NOMO-1 treated with dmso at 0.1 percent for 144 hours (cell line): ENCODE results near the gene HAGH.

Source experiments
- DNase-seq: peaks from one replicate; lab custom pipeline; 2025; ENCODE audit not compliant: unreplicated experiment; lab: John Stamatoyannopoulos, UW

HAGH gene

DNA sequence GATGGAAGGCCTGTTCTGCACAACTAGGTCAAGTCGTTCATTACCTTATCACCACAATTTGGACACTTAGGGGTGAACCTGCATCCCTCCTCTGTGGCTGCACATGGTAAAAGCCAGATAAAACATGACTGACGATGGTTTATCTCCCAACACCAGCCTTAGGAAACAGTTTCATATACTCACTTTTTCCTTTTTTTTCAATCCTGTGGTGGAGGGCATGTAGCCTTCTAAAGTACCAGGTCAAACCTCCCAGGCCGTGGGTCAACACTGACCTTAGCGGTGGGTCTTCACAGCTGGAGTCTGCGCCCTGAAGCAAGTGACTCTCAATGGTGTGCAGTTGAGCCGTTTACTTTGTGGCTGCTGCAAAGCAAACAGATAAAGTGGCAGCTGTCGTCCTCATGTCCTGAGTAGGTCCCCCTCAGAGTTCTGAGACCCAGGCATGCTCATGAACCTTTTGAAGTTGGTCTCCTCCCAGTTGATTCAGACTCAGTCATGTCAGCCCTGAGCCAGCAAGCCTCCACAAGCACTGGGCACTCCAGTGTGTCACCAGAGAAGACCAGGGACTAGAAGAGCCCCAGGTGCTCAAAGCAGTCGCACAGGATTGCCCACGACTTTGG lies 6.3 kb upstream of the HAGH start:
- no peak for DNase-seq

- no peak for DNase-seq
Measured at GRCh38 chr16:1831186-1832075, 4.8 kb upstream of the HAGH start.

GRCh38 chr16:1830213-1830612 lies 3.6 kb upstream of the HAGH start:
- no peak for DNase-seq

GRCh38 chr16:1828645-1829410 lies 2.2 kb upstream of the HAGH start:
- DNase-seq = no peak

DNA sequence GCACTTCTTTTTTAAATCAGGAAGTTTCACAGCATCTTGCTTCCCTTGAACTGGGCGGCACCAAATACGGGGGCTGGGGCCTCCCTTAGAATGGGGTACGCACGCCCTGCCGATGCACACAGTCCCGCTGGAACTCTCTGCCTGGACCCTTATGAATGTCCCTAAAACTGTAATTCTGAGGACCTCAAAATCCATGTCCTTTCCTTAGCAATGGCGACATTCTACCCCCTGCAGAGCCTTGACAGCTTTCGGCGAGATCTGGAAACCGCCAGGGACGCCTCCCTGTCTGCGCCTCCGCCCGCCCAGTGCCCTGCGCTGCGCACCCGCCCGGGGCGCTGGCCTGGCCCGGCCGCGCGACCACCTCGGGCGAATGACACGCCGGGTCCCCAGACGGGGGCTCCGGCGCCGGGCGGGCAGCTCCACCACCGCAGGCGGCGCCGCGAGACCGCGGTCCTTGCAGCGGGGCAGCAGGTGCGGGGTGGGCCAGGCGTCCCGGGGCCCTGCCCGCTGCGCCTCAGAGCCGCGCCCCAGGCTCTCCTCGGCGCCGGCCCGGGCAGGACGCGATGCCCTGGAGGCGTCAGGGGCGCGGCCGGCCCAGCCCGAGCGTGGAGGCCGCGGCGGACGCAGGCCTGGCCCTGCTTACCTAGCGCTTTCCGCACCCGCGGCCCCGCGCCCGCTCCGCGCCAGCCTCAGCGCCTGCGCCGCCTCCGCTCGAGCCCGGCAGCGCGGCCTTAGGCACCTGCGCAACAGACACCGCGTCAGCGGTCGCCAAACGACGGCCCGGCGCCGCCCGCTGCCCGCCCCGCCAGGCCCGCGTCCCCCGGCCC lies 548 bp downstream of the HAGH start:
- DNase-seq = no peak

DNA sequence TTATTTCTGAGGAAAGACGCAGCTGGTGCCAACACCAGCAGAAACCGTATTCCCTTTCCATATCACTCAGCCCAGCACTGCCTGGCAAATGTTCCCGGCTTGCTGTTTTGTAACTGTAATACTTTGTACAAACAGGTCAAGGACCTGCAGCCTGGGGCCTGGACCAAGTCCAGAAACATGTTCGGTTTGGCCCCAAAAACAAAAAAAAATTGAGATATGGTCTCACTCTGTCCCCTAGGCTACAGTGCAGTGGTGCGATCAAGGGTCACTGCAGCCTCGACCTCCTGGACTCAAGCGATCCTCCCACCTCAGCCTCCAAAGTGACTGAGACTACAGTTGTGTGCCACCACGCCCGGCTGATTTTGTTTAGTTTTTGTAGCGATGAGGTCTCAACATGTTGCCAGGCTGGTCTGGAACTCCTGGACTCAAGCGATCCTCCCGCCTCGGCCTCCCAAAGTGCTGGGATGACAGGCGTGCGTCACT lies 1.2 kb downstream of the HAGH start:
- DNase-seq = no peak

DNA sequence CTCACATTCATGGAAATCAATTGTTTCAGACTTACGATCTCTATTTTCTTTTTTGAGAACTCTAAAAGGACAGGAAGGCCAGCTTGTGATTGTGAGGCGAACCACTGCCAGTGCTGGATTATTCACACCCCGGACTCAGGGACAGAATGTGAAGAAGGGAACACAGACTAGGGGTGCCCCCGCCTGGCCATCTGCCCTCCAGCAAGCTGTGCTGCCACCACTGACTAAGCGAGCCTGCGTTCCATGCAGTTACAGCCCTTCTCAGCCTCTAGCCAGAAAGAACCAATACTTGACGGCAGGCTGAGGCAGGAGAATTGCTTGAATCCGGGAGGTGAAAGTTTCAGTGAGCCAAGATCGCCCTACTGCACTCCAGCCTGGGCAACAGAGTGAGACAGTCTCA lies 2.8 kb downstream of the HAGH start:
- no peak for DNase-seq

- no peak for DNase-seq
Measured at GRCh38 chr16:1822801-1823200, 3.8 kb downstream of the HAGH start.

- no peak for DNase-seq
Measured at GRCh38 chr16:1821861-1822611, 4.6 kb downstream of the HAGH start.

- DNase-seq = no peak
Measured at GRCh38 chr16:1820946-1821290, 5.7 kb downstream of the HAGH start.

DNA sequence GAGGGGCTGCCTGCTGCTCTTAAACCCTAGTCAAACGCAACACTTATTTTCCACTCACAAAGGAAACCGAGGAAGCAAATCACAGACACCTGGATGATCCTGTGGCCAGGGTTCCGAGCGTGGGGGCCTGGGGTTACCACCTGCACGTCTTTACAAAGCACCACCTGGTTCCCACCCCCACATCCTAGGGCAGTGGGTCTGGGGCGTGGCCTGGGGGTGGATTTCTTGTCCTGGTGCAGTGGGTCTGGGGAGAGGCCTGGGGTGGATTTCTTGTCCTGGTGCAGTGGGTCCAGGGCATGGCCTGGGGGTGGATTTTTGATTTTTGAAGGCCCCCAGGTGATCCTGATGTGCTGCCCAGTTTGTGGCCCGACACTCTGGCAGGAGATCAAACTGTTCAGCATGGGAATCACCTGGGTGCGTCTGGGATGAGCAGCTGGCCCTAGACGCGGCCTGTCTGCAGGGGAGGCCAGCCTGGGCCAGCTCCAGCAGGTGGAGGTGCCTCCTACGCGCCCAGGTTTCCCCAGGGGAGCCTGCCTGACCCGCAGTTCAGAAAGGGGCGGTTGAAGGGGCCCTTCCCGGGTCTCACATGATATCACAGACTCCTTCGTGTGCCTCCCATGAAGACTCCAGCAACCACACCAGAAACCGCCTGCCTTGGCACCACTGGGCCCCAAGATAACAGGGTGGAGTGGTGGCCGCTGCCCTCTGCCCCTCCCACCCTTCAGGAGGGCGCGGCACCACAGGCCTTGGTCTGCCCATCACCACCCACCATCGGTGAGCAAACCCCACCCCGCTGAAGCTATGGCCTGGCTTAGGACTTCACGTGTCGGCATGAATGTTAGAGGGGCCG lies 6.3 kb downstream of the HAGH start:
- DNase-seq = no peak

- DNase-seq = no peak
Measured at GRCh38 chr16:1819611-1820010, 7.0 kb downstream of the HAGH start.

GRCh38 chr16:1818873-1819525 lies 7.6 kb downstream of the HAGH start:
- no peak for DNase-seq

DNA sequence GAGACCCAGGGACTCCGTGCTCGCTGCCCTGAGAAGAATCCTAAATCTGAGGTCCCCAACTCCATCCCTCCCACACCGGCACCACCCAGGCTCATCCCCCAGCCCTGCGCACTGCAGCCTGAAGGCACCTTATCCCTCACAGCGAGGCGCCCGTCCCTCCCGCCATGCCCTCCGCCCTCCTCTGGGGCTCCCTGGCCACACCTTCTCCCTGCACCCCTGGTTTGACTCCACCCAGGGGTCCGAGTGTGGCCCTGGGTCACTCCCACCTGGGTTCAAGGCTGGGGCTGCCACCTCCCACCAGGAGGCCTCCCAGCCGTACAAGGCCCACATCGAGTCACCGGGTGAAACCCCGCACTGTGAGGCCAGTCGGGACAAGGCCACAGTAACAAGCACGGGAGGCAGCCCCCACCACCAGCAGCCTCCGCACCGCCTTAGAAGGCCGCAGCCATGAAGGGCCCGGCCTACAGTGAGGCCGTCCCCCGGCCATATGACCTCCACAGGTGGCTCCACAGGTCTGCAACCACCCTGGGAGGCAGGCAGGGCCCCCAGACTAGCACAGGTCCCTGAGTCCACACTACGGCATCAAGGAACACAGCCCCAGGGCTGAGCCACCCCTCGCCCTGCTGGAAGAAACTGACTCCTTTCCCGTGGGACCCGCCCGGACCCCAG lies 8.3 kb downstream of the HAGH start:
- DNase-seq = no peak

- no peak for DNase-seq
Measured at GRCh38 chr16:1817716-1818115, 8.9 kb downstream of the HAGH start.

- DNase-seq = no peak
Measured at GRCh38 chr16:1817276-1817589, 9.4 kb downstream of the HAGH start.

GRCh38 chr16:1816396-1817275 lies 10.0 kb downstream of the HAGH start:
- no peak for DNase-seq
